ENCODE data around the gene ADORA1.

The ADORA1 gene

GRCh38 chr1:203177470-203178039 is 50.0 kb downstream of the ADORA1 start:
- no peak overlapping the region for H3K4me3 ChIP-seq (ENCODE audit: low read depth, low read length)
- TF ChIP-seq CTCF (IDR thresholded peaks at IDR 0.05; ENCODE audit: low read depth, low read length, missing control alignments): no peak
- no peak for DNase-seq (ENCODE audit: low read depth)

GRCh38 chr1:203178083-203178482 is 50.6 kb downstream of the ADORA1 start:
- no peak for TF ChIP-seq CTCF (IDR thresholded peaks at IDR 0.05; ENCODE audit: low read depth, low read length, missing control alignments)
- H3K4me3 ChIP-seq (ENCODE audit: low read depth, low read length): no peak overlapping the region
- no peak for DNase-seq (ENCODE audit: low read depth)

DNA sequence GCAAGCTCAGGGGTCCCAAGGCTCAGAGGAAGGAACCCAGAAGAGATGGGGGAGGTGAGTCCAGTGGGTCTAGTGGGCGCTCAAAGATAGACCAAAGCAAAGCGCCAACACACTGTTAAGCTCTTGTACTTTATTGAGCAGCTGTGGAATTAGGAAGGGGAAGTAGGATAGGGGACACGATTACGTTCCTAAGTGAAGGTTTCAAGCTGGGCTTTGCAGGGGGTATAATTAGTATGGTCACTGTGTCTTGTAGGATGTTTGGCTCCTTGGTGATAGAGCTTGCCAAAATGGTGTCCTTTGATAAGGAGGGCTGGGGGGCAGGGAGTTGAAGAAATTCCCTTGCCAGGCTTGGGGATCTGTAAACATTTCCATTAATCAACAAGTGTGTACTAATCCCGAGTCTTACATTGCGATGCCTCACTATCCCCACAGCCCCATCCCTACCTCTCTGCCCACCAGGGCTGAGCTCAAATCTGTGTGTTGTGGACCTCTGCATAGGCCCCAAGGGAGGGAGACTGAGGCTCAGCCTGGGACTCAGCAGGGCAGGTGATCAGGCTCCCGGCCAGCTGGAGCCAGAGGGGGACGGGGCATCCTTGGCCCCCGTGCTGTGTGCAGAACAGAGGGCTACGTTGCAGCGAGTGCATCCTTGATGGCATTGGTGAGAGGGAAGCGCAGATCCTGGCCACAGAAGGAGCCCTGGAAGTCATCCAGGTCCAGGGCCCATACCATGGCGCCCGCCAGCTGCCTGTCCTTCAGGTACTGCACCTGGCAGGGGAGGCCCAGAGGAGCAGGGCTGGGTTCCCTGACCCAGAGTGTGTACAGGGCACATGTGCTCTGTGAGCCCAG is 51.5 kb downstream of the ADORA1 start:
- no peak for TF ChIP-seq CTCF (IDR thresholded peaks at IDR 0.05; ENCODE audit: low read depth, low read length, missing control alignments)
- no peak overlapping the region for H3K4me3 ChIP-seq (ENCODE audit: low read depth, low read length)
- no peak for DNase-seq (ENCODE audit: low read depth)

GRCh38 chr1:203179667-203180005 is 52.1 kb downstream of the ADORA1 start:
- H3K4me3 ChIP-seq (ENCODE audit: low read depth, low read length): no peak overlapping the region
- no peak for TF ChIP-seq CTCF (IDR thresholded peaks at IDR 0.05; ENCODE audit: low read depth, low read length, missing control alignments)
- DNase-seq (ENCODE audit: low read depth): no peak

DNA sequence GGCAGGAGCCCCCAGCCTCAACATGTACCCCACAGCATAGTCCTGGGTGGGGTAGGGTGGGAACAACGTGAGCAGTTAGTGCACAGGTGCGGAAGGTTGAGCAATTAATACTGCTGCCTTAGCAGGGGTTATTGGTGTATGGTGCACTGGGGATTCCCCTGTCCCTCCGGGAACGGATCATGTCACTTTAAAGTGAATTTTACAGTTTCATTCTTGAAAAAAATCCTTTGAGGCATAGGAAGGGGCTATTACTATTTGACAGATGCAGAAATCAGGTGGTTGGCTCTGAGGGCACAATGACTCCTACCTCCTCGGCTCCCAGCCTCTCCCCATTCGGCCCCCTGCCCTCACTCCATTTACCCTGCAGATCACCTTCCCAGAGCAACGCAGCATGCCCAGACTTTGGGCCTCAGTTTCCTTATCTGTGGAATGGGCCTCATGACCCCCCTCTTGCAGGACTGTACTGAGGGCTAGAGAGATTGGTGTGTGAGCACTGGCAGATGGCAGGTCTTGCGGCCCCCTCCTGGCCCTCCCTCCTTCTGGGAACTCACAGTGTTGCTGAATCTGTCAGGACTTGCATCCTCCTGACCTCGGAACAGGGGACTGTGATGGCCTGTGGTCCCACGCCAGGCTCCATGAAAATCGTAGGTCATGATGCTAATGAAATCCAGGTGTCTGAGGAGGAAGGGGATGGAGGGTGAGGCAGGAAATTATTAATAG is 53.2 kb downstream of the ADORA1 start:
- no peak overlapping the region for H3K4me3 ChIP-seq (ENCODE audit: low read depth, low read length)
- TF ChIP-seq CTCF (IDR thresholded peaks at IDR 0.05; ENCODE audit: low read depth, low read length, missing control alignments): no peak
- DNase-seq (ENCODE audit: low read depth): no peak

DNA sequence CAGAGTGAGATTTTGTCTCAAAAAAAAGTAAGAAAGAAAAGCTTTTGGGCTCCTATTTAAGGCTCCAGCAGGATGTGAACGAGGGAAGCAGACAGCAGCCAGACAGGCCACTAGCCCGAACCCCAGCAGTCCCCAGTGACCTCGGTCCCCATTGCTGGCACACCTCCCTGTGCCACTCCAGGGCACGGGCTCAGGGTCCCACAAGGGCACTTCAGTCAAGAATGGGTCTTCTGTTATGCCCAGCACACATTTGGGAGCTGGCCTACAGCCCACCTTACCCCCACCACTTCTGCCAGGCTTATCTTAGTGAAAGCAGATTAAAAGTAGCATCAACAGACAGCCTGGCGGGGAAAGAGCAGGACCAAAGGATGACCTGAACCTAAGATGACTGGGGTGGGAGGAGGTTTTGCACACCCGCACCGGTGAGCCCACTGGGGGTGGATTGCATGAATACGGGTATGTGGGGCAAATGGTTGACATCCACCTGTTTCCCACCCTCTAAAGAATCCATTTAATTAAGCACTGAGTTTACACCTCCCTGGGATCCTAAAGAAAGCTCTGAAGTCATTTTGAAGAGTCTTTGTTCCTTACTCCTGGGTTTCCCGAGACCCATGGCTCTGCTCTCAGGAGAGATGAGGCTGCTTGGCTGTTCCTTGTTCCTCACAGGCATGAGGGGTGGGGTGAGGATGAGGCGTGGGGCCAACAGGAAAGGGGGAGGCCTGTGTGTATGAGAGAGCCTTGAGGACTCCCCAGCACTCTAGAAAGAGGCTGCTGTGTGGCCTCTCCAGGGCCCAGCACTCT is 54.3 kb downstream of the ADORA1 start:
- no peak overlapping the region for H3K4me3 ChIP-seq (ENCODE audit: low read depth, low read length)
- TF ChIP-seq CTCF (IDR thresholded peaks at IDR 0.05; ENCODE audit: low read depth, low read length, missing control alignments): no peak
- DNase-seq (ENCODE audit: low read depth): no peak
